GM21360 (cell line): ENCODE measurements around the gene KCNK15.

Source experiments
- ATAC-seq: cut with Tn5 transposase; IDR thresholded peaks from one replicate; pipeline ENCODE4 v1.9.1; 2021; ENCODE audit warnings: mild to moderate bottlenecking, moderate library complexity; ENCODE audit not compliant: unreplicated experiment

Gene KCNK15

GRCh38 chr20:44733341-44734069, 12.2 kb upstream of the KCNK15 start:
- no peak for ATAC-seq

- no peak for ATAC-seq
Measured at GRCh38 chr20:44734938-44735337, 10.7 kb upstream of the KCNK15 start.

GRCh38 chr20:44735816-44736169, 9.9 kb upstream of the KCNK15 start:
- no peak for ATAC-seq

DNA sequence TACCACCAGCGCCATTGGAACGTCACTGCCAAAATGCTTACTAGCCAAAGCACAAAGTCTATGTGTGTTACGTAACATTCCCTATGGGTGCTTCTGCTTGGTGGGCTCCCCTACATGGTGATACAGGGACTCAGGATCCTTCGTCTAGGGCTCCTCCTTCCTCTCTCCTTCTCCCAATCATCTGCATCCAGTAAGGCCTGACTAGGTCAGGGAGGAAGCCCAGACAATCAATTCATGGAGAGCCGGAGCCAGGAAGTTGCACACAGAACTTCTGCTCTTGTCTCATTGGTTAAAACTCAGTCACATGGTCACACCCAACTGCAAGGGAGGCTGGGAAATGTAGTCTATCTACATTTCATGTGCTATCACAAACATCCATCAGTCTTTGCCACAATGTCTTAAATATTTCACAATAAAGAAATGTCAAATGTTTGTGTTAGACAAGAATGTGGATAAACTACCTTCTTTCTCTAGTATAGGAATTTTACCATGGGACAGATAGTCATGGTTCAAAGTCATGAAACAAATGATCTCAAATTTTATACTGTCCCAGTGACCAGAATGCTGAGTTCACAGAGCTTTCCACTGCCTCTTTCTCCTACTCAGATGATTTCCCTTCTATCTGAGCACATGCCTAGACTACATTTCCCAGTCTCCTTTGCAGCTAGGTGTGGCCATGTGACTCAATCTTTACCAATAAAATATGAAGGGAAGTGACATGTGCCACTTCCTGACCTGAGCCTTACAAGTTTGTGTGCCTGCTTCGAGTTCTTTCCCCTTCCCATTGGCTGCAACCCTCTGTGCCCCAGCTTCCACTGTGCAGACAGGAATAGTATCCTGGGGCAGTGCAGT, 9.3 kb upstream of the KCNK15 start:
- no peak for ATAC-seq

DNA sequence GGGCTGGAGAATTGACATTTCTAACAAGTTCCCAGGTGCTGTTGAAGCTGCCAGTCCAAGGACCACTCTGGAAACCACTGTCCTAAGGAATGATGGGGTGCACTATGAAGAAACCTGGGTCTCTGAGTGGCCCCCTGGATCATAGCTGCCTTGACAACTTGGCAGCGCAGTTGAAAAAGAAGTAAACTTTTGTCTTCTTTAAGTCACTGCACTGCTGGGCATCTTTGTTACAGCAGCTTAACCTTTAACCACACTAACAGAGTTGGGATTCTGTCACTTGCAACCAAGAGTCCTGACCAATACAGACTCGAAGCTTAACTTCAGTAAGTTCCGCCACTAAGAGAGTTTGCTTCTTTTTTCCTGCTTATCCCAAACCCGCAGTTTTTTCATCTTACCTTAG, 8.5 kb upstream of the KCNK15 start:
- no peak for ATAC-seq

- no peak for ATAC-seq
Measured at GRCh38 chr20:44738813-44739477, 6.7 kb upstream of the KCNK15 start.

GRCh38 chr20:44739942-44740341, 5.7 kb upstream of the KCNK15 start:
- no peak for ATAC-seq

GRCh38 chr20:44742304-44743079, 3.2 kb upstream of the KCNK15 start:
- ATAC-seq: no peak

GRCh38 chr20:44743080-44743701, 2.5 kb upstream of the KCNK15 start:
- no peak for ATAC-seq

DNA sequence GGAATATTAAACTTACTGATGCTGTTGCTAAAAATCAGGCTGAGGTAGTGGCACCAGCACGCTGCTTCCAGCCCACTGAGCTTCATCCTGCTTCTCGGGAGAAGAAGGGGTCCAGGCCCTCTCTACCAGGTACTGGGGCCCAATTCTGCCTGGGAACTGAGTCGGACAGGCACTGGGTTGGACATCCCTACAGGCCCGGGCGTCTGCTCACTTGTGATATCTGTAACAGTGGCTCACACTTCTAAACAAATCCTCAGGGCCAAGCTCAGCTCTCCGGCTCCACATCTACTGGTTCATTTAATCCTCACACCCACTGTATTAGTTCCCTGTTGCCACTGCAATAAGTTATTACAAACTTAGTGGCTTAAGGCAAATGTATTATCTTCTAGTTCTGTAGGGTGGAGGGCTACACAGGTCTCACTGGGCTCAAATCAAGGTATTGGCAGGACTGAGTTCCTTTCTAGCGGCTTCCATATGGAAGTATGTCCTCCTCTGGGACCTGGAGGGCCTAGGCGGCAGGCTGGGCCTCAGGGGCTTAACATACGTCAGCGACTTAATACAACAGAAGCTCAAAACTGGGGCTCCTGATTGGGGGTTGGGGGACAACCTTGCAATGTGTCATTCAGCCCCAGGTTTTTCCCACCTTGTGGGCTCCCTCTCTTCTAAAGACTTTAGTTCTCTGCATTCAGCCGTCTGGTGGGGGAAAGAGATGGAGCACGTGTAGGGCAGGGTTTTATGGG, 1.6 kb upstream of the KCNK15 start:
- ATAC-seq: no peak

DNA sequence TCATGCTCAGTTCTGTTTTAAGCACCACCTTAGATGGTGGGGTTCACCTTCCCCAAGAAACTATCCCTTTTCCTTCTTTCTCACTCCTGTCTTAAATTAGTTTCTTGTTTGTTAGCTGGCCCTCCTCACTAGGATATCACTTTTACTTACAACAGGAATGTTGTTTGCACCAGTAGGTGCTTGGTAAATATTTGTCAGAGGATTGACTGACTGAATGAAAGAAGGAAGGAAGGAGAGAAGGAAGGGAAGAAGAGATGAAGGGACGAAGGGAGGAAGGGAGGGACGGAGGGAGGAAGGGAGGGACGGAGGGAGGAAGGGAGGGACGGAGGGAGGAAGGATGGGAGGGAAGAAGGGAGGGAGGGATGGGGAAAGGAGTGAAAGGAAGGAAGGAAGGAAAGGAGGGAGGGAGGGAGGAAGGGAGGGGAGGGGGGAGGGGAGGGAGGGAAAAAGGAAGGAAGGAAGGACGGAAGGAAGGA, 505 bp upstream of the KCNK15 start:
- ATAC-seq: no peak

GRCh38 chr20:44746367-44747165, 901 bp downstream of the KCNK15 start:
- ATAC-seq: no peak

DNA sequence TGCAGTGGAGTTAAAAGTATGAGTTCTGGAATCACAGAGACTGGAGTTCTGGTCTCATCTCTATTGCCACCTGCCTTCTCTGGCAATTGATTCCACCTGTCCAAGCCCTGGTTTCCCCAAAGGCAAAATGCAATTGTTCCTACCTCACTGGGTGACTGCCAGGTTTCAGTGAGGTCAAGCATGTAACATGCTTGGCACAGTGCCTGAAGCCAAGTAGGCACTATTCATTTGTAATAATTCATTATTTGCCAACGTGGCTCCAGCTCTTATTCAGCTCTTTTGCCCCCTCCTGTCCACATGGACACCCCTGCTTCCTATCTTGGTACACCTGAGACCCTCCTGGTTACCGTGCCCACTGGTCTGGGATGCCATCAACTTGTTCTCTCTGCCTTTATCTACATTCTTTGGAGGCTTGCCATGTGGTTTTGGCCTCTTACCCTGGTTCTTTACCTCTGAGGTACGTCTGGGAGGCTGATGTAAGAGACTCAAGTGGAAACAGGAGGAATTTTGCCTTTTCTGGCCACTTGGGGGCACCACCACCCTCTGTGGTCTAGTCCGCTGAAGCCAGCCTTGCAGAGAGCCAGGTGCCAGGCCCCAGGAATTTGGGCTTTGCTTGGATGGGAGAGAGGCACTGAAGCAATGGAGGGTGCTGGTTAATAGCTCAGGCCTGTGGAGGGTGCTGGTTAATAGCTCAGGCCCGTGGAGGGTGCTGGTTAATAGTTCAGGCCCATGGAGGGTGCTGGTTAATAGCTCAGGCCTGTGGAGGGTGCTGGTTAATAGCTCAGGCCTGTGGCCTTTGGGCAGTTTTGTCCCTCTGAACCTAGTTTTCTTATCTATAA, 1.7 kb downstream of the KCNK15 start:
- no peak for ATAC-seq

GRCh38 chr20:44748005-44748370, 2.3 kb downstream of the KCNK15 start:
- no peak for ATAC-seq

DNA sequence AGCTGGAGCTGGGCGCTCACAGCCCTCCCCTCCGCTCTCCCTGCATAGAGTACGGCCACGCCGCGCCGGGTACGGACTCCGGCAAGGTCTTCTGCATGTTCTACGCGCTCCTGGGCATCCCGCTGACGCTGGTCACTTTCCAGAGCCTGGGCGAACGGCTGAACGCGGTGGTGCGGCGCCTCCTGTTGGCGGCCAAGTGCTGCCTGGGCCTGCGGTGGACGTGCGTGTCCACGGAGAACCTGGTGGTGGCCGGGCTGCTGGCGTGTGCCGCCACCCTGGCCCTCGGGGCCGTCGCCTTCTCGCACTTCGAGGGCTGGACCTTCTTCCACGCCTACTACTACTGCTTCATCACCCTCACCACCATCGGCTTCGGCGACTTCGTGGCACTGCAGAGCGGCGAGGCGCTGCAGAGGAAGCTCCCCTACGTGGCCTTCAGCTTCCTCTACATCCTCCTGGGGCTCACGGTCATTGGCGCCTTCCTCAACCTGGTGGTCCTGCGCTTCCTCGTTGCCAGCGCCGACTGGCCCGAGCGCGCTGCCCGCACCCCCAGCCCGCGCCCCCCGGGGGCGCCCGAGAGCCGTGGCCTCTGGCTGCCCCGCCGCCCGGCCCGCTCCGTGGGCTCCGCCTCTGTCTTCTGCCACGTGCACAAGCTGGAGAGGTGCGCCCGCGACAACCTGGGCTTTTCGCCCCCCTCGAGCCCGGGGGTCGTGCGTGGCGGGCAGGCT, 4.6 kb downstream of the KCNK15 start:
- no peak for ATAC-seq

DNA sequence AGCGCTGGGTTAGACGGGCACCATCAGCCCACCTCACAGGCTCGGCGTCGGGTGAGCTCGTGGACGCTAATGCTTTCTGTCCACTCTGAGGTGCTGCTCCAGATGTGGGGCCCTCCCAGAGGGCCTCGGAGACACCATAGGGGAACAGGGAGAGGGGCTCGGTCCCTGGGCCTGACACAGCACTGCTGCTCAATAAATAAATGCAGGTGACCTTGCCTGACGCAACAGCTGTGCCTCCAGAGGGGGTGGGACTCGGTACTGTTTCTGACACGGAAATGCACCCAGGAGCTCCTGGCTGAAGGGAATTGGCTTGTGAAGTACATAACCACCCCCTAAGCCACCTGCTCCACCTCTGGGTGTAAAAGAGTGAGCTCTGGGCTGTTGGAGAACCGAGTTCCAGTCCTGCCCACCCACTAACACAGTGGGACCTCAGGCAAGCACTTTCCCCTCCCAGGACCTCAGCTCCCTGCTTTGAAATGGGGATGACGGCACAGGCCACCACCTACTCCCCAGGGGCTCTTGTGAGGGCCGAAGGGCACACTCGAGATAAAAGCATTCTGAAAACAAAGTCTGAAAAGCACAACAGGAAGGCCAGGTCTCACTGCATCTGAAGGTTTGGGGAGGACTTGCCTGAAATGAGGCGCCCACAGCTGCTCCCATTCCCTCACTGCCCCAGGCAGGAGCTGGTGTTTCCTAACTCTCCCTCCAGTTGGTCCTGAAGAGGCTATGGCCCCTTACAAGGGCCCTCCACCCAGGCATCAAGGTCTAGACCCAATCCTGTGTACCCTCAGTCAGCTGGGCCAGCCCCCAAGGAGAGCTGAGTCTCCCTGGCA, 6.7 kb downstream of the KCNK15 start:
- ATAC-seq: no peak

DNA sequence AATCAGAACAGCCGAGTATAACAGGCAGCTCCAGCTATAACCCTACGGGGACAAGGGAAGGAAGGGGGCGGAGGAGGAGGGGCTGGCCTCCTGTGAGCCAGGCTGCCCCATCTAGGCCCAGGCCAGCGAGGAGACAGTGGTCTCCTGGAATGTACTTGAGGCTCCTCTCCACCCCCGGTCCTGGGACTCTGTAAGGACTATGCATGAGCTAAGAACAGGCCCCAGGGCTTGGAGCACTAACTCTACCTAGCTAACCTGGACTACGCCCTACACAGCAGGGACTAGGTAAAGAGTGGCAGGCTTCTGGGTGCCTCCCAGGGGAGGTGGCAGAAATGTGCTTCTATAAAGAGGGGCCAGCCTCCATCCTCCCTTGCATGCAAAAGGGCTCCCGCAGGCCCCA, 8.9 kb downstream of the KCNK15 start:
- ATAC-seq: no peak
